T-helper 2 cell treated with Interferon-gamma antibody and Interleukin-4, amounts not matched to agents 5 μg/mL and 100 μg/mL, for 36 hours (primary cell): ENCODE data around the gene PEX12.
A peak's percentile ranks its signal among the peaks of the same experiment; 100 is the strongest.
"Not testable (repeated sequence)": the region's sequence is repeated elsewhere in the genome, so short reads cannot be mapped to it uniquely, and the experiment has no call there.

Experiments
- DNase-seq: peaks from one replicate; pipeline ENCODE4 v3.0.0; 2021; ENCODE audit warnings: low spot score
- H3K27ac Mint-ChIP-seq: one replicate; pipeline ENCODE4 v1.8.0; 2021; ENCODE audit warnings: mild to moderate bottlenecking, mixed read lengths
- H3K27me3 Mint-ChIP-seq: one replicate; pipeline ENCODE4 v1.8.0; 2021; ENCODE audit warnings: low read depth, mixed read lengths
- H3K36me3 Mint-ChIP-seq: one replicate; pipeline ENCODE4 v1.8.0; 2021; ENCODE audit warnings: low read depth, mixed read lengths
- H3K4me1 Mint-ChIP-seq: one replicate; pipeline ENCODE4 v1.8.0; 2021; ENCODE audit warnings: low read depth, mixed read lengths
- H3K4me3 Mint-ChIP-seq: one replicate; pipeline ENCODE4 v1.8.0; 2022; ENCODE audit warnings: mild to moderate bottlenecking, moderate library complexity, mixed read lengths
- H3K9me3 Mint-ChIP-seq: one replicate; pipeline ENCODE4 v1.8.0; 2021; ENCODE audit warnings: mixed read lengths

Gene PEX12

DNA sequence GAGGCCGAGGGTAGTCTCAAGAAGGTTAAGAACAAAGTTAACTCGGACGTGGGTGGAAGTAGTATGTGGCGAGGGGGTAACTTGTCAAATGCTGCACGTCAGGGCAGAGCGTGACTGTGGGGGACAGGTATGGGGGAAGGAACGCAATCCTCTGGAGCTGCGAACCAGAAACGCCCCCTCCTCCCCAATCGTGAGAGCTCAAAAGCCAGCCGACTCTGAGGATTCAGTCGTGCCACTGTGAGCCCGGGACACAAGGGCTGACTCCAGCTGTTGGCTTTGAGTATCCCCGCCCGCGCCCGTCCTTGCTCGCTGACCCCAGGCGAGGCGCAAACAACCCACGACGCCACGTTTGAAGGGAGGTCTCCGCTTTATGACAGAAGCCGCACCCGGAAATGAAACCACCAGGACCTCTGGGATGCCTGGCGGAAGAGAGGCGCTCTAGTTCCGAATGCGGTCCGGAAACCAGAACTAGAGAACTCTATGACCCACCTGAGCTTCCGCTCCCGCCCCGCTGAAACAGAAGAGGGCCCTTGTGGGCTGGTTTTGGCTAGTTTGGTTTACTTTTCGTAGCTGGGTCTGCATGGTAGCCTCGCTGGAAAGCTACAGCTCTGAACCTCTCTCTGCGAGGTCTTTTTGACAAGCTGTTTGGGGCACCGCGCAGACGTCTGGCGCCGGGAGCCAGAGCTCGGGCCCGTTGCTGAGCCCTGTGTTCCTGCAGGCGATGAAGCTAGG is at the start of gene PEX12:
Gene PEX12, minus strand, starts transcription at position 375 of the 732 bp plus-strand sequence. CDS start 550 bp downstream, outside the sequence.
- H3K27ac Mint-ChIP-seq: peak within 1 kb of the TSS; percentile 95
- H3K27me3 Mint-ChIP-seq: peaks cover under 1% of the 10 kb centered on the region
- DNase-seq: peak; percentile 85
- H3K4me3 Mint-ChIP-seq: peak within 1 kb of the TSS; percentile 98
- peaks cover 24% of the 10 kb centered on the region for H3K4me1 Mint-ChIP-seq
- no peaks in the 10 kb centered on the region for H3K9me3 Mint-ChIP-seq
- H3K36me3 Mint-ChIP-seq: peaks cover 12% of the 10 kb centered on the region

DNA sequence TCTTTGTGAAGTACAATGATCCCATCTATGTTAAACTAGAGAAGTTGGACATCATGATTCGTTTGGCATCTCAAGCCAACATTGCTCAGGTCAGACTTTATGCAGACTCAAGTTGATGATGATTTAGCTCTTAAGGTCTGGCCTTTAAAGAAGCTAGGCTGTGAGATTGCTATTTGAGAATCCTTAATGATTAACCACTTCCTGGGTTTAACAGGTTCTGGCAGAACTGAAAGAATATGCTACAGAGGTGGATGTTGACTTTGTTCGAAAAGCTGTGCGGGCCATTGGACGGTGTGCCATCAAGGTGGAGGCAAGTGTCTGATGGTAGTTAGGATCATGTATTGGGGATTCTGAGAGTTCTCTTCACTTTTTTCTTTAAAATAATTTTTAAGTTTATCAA is 49.0 kb upstream of the PEX12 start:
- peaks cover 3% of the 10 kb centered on the region for H3K4me1 Mint-ChIP-seq
- H3K27me3 Mint-ChIP-seq: no peaks in the 10 kb centered on the region
- H3K4me3 Mint-ChIP-seq: no peak overlapping the region
- H3K36me3 Mint-ChIP-seq: peaks cover 49% of the 10 kb centered on the region
- H3K27ac Mint-ChIP-seq: no peak overlapping the region
- no peak for DNase-seq
- no peaks in the 10 kb centered on the region for H3K9me3 Mint-ChIP-seq

DNA sequence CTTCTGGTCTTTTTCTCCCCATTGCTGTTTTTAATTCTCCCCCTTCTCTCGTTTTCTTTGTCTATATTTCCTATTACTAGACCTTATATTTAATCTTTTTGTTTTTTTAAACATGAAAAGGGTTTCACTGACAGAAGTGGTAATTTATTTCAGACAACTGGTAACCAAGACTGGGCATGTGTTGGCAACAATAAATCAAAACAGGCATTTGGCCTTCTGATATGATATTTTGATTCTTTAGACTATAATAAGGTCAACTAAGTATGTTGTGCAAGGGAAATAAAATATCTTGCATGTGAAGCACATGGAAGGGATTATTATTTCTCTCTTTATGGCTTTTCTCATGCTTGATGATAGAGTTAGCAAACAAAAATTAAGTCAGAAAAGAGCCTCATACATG is 43.4 kb upstream of the PEX12 start:
- H3K27ac Mint-ChIP-seq: no peak overlapping the region
- no peaks in the 10 kb centered on the region for H3K9me3 Mint-ChIP-seq
- no peaks in the 10 kb centered on the region for H3K4me1 Mint-ChIP-seq
- H3K36me3 Mint-ChIP-seq: peaks cover 28% of the 10 kb centered on the region
- no peak overlapping the region for H3K4me3 Mint-ChIP-seq
- DNase-seq: no peak
- no peaks in the 10 kb centered on the region for H3K27me3 Mint-ChIP-seq

DNA sequence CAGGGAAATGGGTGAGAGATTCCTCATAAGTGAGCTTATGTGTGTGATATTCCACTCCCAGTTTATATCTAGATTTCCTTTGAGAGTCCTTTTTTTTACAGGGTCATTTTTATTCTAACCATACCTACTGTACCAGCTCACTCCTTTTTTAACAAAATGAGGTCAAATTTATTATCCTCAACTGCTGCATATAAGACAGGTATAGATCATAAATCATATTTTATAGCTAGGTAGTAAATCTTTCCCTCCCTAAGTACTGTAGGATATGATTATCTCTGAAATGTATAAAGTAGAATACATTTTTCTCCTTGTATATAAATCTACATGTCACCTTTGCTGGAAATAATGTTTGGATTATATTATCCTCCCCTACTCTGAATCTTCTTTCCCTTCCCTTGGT is 40.3 kb upstream of the PEX12 start:
- Mint-ChIP-seq H3K27ac (no peak overlapping the region), H3K36me3 (peaks cover 12% of the 10 kb centered on the region), H3K4me1 (no peaks in the 10 kb centered on the region), H3K9me3 (no peaks in the 10 kb centered on the region), H3K4me3 (no peak overlapping the region), H3K27me3 (no peaks in the 10 kb centered on the region)
- DNase-seq: no peak

DNA sequence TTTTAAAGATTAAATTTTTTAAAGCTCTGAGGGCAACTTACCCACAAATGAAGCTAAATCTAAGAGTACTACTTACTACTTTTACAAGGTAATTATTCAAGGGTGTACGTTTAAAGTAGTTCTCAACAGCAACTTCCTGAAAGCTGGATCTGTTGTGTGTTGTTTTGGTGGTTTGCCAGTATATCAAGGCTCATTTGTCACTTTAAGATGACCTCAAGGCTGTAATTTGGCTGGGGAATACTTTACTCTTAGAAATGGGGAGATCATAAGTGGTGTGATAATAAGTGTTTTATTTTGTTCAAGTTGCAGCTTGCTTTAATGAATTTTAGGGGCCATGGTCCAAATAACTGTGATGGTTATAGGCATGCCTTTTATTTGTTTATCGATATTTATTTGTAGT is 39.1 kb upstream of the PEX12 start:
- Mint-ChIP-seq H3K36me3 (peaks cover 14% of the 10 kb centered on the region), H3K4me3 (no peak overlapping the region), H3K4me1 (peaks cover 2% of the 10 kb centered on the region), H3K9me3 (no peaks in the 10 kb centered on the region), H3K27me3 (no peaks in the 10 kb centered on the region), H3K27ac (no peak overlapping the region)
- no peak for DNase-seq

DNA sequence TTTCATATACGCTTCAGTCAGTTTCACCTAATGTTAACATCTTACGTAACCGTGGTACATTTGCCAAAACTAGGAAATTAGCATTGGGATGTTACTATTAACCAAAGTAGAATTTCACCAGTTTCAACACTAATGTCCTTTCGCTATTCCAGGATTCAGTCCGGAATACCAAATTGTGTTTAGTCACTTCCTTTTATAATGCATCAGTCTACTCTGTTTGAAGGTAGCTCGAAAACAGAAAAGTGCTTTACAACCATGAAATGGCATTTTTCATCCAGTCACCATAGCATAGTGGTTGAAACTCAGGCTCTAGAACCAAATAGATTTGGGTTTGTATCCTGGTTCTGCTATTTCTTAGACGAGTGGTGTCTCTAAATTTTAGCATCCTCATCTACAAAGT is 38.2 kb upstream of the PEX12 start:
- no peaks in the 10 kb centered on the region for H3K9me3 Mint-ChIP-seq
- DNase-seq: no peak
- H3K4me3 Mint-ChIP-seq: no peak overlapping the region
- no peak overlapping the region for H3K27ac Mint-ChIP-seq
- no peaks in the 10 kb centered on the region for H3K27me3 Mint-ChIP-seq
- peaks cover 2% of the 10 kb centered on the region for H3K4me1 Mint-ChIP-seq
- H3K36me3 Mint-ChIP-seq: peaks cover 15% of the 10 kb centered on the region

DNA sequence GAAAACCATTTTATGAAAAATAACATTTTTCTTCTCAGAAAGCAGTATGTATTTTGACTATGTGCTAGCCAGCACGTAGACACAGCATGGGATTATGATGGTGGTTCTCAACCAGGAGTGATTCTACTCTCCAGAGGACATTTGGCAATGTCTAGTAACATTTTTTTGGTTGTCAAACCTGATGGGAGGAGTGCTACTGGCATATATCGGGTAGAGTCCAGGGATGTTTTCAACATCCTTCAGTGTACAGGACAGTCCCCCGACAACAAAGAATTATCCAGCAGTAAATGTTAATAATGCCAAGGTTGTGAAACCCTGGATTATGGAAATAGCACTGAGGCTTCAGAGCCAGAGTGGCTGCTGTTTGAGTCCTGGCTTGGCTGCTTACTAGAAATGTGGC is 36.4 kb upstream of the PEX12 start:
- Mint-ChIP-seq H3K36me3 (peaks cover 17% of the 10 kb centered on the region), H3K27ac (no peak overlapping the region), H3K4me3 (no peak overlapping the region), H3K9me3 (no peaks in the 10 kb centered on the region), H3K4me1 (peaks cover 2% of the 10 kb centered on the region), H3K27me3 (no peaks in the 10 kb centered on the region)
- no peak for DNase-seq

DNA sequence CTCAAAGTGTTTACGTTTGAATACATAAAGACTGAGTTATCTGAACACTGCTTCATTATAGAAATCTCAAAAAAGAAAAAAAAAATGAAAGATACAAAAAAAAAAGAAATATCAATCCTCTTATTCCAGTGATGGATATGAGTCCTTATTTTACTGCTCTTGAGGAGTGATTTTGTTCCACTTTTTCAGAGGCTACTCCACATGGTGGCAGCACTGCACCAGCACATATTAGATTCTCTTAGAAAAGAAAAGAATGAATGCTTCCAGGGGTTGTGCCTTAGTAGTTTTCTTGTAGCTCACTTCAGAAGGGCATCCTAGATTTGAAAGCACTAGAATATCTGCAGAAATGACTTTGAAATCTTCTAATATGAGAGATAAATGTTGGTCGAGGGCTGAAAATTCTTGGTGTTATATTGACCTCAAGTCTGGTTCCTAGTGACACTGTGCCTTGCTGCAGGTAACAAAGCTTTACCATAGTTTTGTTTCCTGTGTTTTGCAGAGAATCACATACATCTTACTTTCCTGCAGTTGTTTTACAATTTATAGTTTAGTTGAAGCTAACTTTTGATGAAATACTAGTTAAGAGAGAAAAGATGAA is 34.7 kb upstream of the PEX12 start:
- H3K36me3 Mint-ChIP-seq: peaks cover 25% of the 10 kb centered on the region

DNA sequence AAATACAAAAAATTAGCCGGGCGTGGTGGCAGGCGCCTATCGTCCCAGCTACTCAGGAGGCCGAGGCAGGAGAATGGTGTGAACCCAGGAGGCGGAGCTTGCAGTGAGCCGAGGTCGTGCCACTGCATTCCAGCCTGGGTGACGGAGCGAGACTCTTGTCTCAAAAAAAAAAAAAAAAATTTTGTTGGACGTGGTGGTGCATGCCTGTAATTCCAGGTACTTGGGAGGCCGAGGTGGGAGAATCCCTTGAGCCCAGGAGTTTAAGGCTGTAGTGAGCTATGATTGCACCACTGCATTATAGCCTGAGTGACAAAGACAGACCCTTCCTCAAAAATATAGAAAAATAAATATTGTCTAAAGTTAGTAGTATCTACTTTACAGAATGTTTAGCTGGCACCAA is 32.4 kb upstream of the PEX12 start:
- H3K36me3 Mint-ChIP-seq: peaks cover 36% of the 10 kb centered on the region
- DNase-seq, H3K27me3 Mint-ChIP-seq, H3K4me3 Mint-ChIP-seq, H3K9me3 Mint-ChIP-seq, H3K27ac Mint-ChIP-seq, H3K4me1 Mint-ChIP-seq: not testable (repeated sequence)

More for the DNA sequence above, 34.7 kb upstream of the PEX12 start:
- Mint-ChIP-seq H3K27ac (no peak overlapping the region), H3K27me3 (no peaks in the 10 kb centered on the region), H3K4me1 (peaks cover 2% of the 10 kb centered on the region), H3K9me3 (no peaks in the 10 kb centered on the region), H3K4me3 (no peak overlapping the region)
- DNase-seq: no peak

DNA sequence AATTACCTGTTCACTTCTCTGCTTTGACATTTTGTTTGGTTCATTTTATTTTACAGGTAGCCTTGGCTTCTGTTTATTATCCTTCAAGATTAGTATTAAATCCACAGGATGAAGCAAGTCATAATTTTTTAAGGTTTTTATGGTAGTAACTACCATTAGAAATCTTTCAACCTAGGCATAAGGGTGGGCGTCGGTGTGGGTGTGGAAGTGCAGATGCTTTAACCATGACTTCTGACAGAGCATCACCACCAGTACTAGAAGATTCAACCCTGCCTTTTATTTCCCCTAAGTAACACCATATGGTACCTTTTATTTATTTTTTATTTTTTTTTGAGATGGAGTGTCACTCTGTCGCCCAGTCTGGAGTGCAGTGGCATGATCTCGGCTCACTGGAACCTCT is 31.5 kb upstream of the PEX12 start:
- H3K4me1 Mint-ChIP-seq: peaks cover 2% of the 10 kb centered on the region
- no peak for DNase-seq
- no peaks in the 10 kb centered on the region for H3K9me3 Mint-ChIP-seq
- H3K4me3 Mint-ChIP-seq: no peak overlapping the region
- H3K27ac Mint-ChIP-seq: no peak overlapping the region
- H3K36me3 Mint-ChIP-seq: peaks cover 41% of the 10 kb centered on the region
- H3K27me3 Mint-ChIP-seq: no peaks in the 10 kb centered on the region

DNA sequence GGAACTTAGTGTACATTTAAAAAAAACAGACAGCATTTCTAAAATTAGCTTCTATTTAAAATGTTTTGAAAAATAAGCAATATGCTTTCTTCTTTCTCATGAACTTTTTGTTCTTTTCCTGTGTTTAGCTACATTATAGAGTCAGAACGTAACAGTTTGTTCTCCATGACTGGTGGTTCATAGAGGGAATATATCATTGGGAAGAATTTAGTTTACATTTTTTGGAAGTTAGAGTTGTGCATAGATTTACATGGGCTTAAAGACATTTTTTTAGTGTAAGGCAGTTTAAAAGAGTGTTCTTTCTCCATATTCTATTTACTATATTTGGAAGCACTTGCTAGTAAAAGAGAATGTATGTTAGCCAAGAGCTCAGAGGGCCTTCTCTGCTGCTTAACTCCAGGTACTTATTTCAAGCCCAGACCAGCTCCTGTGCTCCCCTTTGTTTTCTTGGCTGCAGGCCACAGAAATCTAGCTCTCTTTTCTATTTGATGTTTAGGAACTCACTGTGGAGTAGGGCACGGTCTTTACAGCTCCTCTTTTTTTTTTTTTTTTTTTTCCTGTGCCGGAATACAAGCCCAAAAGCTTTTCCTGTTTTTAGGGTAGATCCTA is 29.0 kb upstream of the PEX12 start:
- no peak for DNase-seq
- Mint-ChIP-seq H3K27me3 (no peaks in the 10 kb centered on the region), H3K4me3 (no peak overlapping the region), H3K27ac (no peak overlapping the region), H3K36me3 (peaks cover 52% of the 10 kb centered on the region), H3K9me3 (no peaks in the 10 kb centered on the region), H3K4me1 (peaks cover 2% of the 10 kb centered on the region)

DNA sequence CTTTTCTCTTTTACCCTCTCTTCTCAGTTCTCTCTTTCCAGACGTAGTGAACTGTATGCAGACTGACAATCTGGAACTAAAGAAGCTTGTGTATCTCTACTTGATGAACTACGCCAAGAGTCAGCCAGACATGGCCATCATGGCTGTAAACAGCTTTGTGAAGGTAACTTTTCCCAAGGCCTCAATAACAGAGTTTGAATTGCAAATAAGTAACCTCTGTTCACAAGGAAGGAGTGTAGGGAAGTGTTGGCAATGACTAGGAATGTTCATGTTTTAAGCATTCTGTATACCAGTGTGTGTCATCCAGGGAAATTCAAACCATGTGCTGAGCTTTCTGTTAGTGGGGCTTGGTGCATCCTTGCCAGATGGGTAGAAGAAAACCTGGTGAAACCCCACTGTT is 27.3 kb upstream of the PEX12 start:
- no peaks in the 10 kb centered on the region for H3K9me3 Mint-ChIP-seq
- H3K27ac Mint-ChIP-seq: no peak overlapping the region
- H3K27me3 Mint-ChIP-seq: no peaks in the 10 kb centered on the region
- no peak for DNase-seq
- peaks cover 2% of the 10 kb centered on the region for H3K4me1 Mint-ChIP-seq
- H3K36me3 Mint-ChIP-seq: peaks cover 48% of the 10 kb centered on the region
- no peak overlapping the region for H3K4me3 Mint-ChIP-seq

DNA sequence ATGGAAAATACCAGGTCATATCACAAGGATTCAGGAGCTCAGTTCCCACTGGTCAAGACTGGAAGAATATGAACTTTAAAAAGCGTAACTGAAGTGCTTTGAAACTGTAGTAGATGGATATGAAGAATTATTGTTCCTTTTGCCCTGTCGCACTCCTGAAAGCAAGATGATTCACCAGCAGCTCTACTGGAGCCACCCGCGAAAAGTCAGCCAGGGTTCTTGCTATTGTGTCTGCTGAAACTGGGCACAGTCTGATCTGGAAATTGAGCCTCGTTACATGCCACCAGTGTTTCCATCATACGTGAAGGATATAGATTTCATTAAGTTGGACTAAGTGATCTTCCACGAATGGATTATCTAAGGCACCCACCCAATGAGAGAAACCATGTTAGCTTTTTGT is 25.3 kb upstream of the PEX12 start:
- no peak overlapping the region for H3K4me3 Mint-ChIP-seq
- no peak overlapping the region for H3K27ac Mint-ChIP-seq
- H3K9me3 Mint-ChIP-seq: no peaks in the 10 kb centered on the region
- no peaks in the 10 kb centered on the region for H3K27me3 Mint-ChIP-seq
- peaks cover 2% of the 10 kb centered on the region for H3K4me1 Mint-ChIP-seq
- no peak for DNase-seq
- H3K36me3 Mint-ChIP-seq: peaks cover 53% of the 10 kb centered on the region

DNA sequence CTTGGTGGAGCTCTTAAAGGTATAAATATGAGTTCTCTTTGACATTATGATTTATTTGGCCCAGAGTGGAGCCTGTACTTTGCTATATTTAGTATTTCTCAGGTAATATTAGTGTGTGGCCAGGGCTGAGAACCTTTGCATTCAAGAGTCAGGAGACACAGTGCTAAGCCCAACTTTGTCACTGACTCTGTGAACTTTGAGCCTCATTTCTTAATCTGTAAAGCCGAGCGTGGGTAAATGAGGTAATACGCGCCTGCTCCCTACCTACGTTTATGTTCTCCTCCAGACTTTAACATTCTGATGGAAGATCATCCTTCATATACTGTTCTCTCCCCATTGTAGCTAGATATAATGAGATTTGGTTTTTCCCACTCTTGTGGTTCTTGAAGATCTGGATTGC is 19.2 kb upstream of the PEX12 start:
- no peaks in the 10 kb centered on the region for H3K9me3 Mint-ChIP-seq
- no peak overlapping the region for H3K27ac Mint-ChIP-seq
- H3K36me3 Mint-ChIP-seq: peaks cover 53% of the 10 kb centered on the region

More for the DNA sequence above, 19.2 kb upstream of the PEX12 start:
- no peak for DNase-seq
- Mint-ChIP-seq H3K4me1 (peaks cover 2% of the 10 kb centered on the region), H3K4me3 (no peak overlapping the region), H3K27me3 (no peaks in the 10 kb centered on the region)
